Measurements from ENCODE around the gene TP53. TPM values are rescaled to one million over a fixed set of nuclear protein-coding genes. Genes with fewer than 3 reads are reported as not detected.
A peak's percentile ranks its signal among the peaks of the same experiment; 100 is the strongest.

TP53 gene
- total and polyA plus RNA-seq, 9 of the 15 experiments (the other 6 are each of a cell fraction or from before 2014, with no cell fraction given) = 2.8 to 14.0 (median 7.1) TPM

DNA sequence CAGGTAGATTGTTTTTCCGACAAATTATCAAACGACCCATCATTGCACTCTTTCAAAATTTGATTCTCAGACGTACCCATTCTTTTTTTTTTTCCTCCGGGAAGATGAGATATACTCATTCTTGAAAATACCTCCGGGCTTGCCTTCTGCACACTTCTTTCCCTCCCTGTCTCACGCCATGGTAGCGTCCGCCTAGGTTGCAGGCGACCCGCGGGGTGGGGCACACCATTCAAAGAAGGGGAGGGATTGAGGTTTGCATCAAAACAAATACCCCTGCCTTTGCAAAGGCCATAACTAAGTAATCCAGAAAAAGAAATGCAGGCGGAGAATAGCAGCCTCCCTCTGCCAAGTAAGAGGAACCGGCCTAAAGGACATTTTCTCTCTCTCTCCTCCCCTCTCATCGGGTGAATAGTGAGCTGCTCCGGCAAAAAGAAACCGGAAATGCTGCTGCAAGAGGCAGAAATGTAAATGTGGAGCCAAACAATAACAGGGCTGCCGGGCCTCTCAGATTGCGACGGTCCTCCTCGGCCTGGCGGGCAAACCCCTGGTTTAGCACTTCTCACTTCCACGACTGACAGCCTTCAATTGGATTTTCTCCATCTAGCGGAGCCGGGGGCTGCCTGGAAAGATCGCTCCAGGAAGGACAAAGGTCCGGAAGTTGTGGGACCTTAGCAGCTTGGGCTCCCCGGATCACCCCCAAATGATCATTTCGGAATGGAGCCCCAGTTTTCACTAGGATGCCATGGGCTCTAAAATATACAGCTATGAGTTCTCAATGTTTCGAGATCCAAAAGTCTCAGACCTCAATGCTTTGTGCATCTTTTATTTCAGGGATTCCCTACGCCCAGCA, 843 bp downstream of the TP53 start (continued):
- TF ChIP-seq, protein P1, sequence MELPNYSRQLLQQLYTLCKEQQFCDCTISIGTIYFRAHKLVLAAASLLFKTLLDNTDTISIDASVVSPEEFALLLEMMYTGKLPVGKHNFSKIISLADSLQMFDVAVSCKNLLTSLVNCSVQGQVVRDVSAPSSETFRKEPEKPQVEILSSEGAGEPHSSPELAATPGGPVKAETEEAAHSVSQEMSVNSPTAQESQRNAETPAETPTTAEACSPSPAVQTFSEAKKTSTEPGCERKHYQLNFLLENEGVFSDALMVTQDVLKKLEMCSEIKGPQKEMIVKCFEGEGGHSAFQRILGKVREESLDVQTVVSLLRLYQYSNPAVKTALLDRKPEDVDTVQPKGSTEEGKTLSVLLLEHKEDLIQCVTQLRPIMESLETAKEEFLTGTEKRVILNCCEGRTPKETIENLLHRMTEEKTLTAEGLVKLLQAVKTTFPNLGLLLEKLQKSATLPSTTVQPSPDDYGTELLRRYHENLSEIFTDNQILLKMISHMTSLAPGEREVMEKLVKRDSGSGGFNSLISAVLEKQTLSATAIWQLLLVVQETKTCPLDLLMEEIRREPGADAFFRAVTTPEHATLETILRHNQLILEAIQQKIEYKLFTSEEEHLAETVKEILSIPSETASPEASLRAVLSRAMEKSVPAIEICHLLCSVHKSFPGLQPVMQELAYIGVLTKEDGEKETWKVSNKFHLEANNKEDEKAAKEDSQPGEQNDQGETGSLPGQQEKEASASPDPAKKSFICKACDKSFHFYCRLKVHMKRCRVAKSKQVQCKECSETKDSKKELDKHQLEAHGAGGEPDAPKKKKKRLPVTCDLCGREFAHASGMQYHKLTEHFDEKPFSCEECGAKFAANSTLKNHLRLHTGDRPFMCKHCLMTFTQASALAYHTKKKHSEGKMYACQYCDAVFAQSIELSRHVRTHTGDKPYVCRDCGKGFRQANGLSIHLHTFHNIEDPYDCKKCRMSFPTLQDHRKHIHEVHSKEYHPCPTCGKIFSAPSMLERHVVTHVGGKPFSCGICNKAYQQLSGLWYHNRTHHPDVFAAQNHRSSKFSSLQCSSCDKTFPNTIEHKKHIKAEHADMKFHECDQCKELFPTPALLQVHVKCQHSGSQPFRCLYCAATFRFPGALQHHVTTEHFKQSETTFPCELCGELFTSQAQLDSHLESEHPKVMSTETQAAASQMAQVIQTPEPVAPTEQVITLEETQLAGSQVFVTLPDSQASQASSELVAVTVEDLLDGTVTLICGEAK (IDR thresholded peaks at IDR 0.05) = 0 out of 2 replicates have a peak, but pooled peaks have one; percentile 4
- TF ChIP-seq, protein P1 (CRISPR knock-in tag; IDR thresholded peaks at IDR 0.05) = no peak
- TF ChIP-seq, protein P2, sequence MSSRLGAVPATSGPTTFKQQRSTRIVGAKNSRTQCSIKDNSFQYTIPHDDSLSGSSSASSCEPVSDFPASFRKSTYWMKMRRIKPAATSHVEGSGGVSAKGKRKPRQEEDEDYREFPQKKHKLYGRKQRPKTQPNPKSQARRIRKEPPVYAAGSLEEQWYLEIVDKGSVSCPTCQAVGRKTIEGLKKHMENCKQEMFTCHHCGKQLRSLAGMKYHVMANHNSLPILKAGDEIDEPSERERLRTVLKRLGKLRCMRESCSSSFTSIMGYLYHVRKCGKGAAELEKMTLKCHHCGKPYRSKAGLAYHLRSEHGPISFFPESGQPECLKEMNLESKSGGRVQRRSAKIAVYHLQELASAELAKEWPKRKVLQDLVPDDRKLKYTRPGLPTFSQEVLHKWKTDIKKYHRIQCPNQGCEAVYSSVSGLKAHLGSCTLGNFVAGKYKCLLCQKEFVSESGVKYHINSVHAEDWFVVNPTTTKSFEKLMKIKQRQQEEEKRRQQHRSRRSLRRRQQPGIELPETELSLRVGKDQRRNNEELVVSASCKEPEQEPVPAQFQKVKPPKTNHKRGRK (tag; IDR thresholded peaks at IDR 0.05) = no peak
- TF ChIP-seq, protein P3, sequence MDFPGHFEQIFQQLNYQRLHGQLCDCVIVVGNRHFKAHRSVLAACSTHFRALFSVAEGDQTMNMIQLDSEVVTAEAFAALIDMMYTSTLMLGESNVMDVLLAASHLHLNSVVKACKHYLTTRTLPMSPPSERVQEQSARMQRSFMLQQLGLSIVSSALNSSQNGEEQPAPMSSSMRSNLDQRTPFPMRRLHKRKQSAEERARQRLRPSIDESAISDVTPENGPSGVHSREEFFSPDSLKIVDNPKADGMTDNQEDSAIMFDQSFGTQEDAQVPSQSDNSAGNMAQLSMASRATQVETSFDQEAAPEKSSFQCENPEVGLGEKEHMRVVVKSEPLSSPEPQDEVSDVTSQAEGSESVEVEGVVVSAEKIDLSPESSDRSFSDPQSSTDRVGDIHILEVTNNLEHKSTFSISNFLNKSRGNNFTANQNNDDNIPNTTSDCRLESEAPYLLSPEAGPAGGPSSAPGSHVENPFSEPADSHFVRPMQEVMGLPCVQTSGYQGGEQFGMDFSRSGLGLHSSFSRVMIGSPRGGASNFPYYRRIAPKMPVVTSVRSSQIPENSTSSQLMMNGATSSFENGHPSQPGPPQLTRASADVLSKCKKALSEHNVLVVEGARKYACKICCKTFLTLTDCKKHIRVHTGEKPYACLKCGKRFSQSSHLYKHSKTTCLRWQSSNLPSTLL (IDR thresholded peaks at IDR 0.05) = peak; percentile 89
- TF ChIP-seq ETV6 (IDR thresholded peaks at IDR 0.05; ENCODE audit: borderline replicate concordance in 1 of 2, low read depth in 2 of 2, low read length in 1 of 2) = no peak
- no peak for TF ChIP-seq ETV6 (CRISPR knock-in tag; IDR thresholded peaks at IDR 0.05; ENCODE audit: borderline replicate concordance)
- TF ChIP-seq POLR2AphosphoS5 (IDR thresholded peaks at IDR 0.05; ENCODE audit: control insufficient read depth, insufficient read depth, low read depth, low read length) = peak; percentile 89
- TF ChIP-seq CC2D1A (IDR thresholded peaks at IDR 0.05) = peak; percentile 64; the same call in 1 of the 2 replicates
- TF ChIP-seq GABPB1 (CRISPR knock-in tag; IDR thresholded peaks at IDR 0.05) = peak; percentile 61
- TF ChIP-seq RBM22 (IDR thresholded peaks at IDR 0.05; ENCODE audit: low read depth, low read length, poor library complexity, severe bottlenecking) = peak; percentile 11
- no peak for TF ChIP-seq MCM7 (IDR thresholded peaks at IDR 0.05)
- no peak for TF ChIP-seq HLTF (IDR thresholded peaks at IDR 0.05)
